Neural progenitor cell (in vitro differentiated cells): Measurements from ENCODE around the gene AARS2. TPM values are rescaled to one million over a fixed set of nuclear protein-coding genes. Genes with fewer than 3 reads are reported as not detected.

Experiments used
- DNase-seq: peaks from one replicate; pipeline ENCODE4 v3.0.0-alpha.2; 2016; ENCODE audit warnings: low spot score
- H2AFZ ChIP-seq: fragments of 200-600 bp; sonication (generic); replicated peaks from 2 replicates; pipeline ENCODE4 v1.6.1; 2016; ENCODE audit warnings: antibody characterized with exemption
- H3F3A ChIP-seq: fragments of 200-600 bp; sonication (generic); 2 replicates; pipeline ENCODE4 v1.6.1; 2016; ENCODE audit warnings: antibody characterized with exemption, low read depth
- H3K27ac ChIP-seq: fragments of 200-600 bp; sonication (generic); 2 replicates; pipeline ENCODE4 v1.5.1; 2016; ENCODE audit warnings: mild to moderate bottlenecking
- H3K27me3 ChIP-seq: fragments of 200-600 bp; sonication (generic); 2 replicates; pipeline ENCODE4 v1.6.1; 2016; ENCODE audit warnings: mild to moderate bottlenecking, moderate library complexity
- H3K36me3 ChIP-seq: fragments of 200-600 bp; sonication (generic); 2 replicates; pipeline ENCODE4 v1.5.1; 2016
- H3K4me1 ChIP-seq: fragments of 200-600 bp; sonication (generic); 2 replicates; pipeline ENCODE4 v1.6.1; 2016; ENCODE audit warnings: mixed run types
- H3K4me2 ChIP-seq: fragments of 200-600 bp; sonication (generic); 2 replicates; pipeline ENCODE4 v1.6.1; 2016
- H3K4me3 ChIP-seq: fragments of 200-600 bp; sonication (generic); 2 replicates; pipeline ENCODE4 v1.5.1; 2016
- H3K79me2 ChIP-seq: fragments of 200-600 bp; sonication (generic); 2 replicates; pipeline ENCODE4 v1.6.1; 2016; ENCODE audit warnings: low read depth
- H3K9ac ChIP-seq: fragments of 200-600 bp; sonication (generic); 2 replicates; pipeline ENCODE4 v1.6.1; 2016
- H3K9me3 ChIP-seq: fragments of 200-600 bp; sonication (generic); 2 replicates; pipeline ENCODE4 v1.5.1; 2016; ENCODE audit warnings: low read depth
- H4K20me1 ChIP-seq: fragments of 200-600 bp; sonication (generic); 2 replicates; pipeline ENCODE4 v1.6.1; 2016; ENCODE audit warnings: low read depth
- H3K27ac Mint-ChIP-seq: 3 replicates; pipeline ENCODE4 v1.8.0; 2021; ENCODE audit warnings: mixed read lengths
- H3K27me3 Mint-ChIP-seq: 2 replicates; pipeline ENCODE4 v1.8.0; 2022; ENCODE audit warnings: low read depth, mild to moderate bottlenecking, inconsistent platforms, moderate library complexity, mixed read lengths; ENCODE audit not compliant: insufficient read depth
- H3K36me3 Mint-ChIP-seq: 3 replicates; pipeline ENCODE4 v1.8.0; 2021; ENCODE audit warnings: mixed read lengths
- H3K4me1 Mint-ChIP-seq: 3 replicates; pipeline ENCODE4 v1.8.0; 2021; ENCODE audit warnings: mixed read lengths
- H3K4me3 Mint-ChIP-seq: 3 replicates; pipeline ENCODE4 v1.8.0; 2021; ENCODE audit warnings: mild to moderate bottlenecking, moderate library complexity, mixed read lengths
- H3K9me3 Mint-ChIP-seq: 3 replicates; pipeline ENCODE4 v1.8.0; 2020; ENCODE audit warnings: mixed read lengths
- CTCF ChIP-seq: fragments of 200-600 bp; sonication (generic); IDR thresholded peaks from 2 replicates; pipeline ENCODE4 v1.5.1; 2017; ENCODE audit warnings: antibody characterized with exemption, mild to moderate bottlenecking
- EZH2 ChIP-seq: fragments of 200-600 bp; sonication (generic); IDR thresholded peaks from 2 replicates; pipeline ENCODE4 v1.6.1; 2017; ENCODE audit warnings: antibody characterized with exemption, mild to moderate bottlenecking, moderate library complexity
- EZH2phosphoT487 ChIP-seq: fragments of 200-600 bp; sonication (generic); IDR thresholded peaks from 2 replicates; pipeline ENCODE4 v1.6.1; 2017; ENCODE audit warnings: antibody characterized with exemption
- total RNA-seq: library from RNA; depleted of rRNA; stranded (reverse); fragments of >200 nt; gene quantifications from 2 replicates; pipeline ENCODE4 v1.2.3, GENCODE V29; 2015; ENCODE audit warnings: low replicate concordance

Gene AARS2
- total RNA-seq, 1 donor from 2014 or later, result 16.1 TPM

- Histone ChIP-seq H3K9me3 (no peaks in the 10 kb centered on the region), H3K27ac (no peak overlapping the region), H3K4me3 (peak overlapping the region; percentile 64), H3K4me1 (peaks cover 30% of the 10 kb centered on the region), H3K79me2 (no peaks in the 10 kb centered on the region), H2AFZ (no peak overlapping the region), H4K20me1 (no peaks in the 10 kb centered on the region), H3K9ac (no peak overlapping the region), H3K4me2 (peak overlapping the region; percentile 91), H3K36me3 (no peaks in the 10 kb centered on the region), H3K27me3 (peaks cover 31% of the 10 kb centered on the region), H3F3A (peaks cover 28% of the 10 kb centered on the region)
- DNase-seq, result peak; percentile 90
- H3K4me3 Mint-ChIP-seq, result peak overlapping the region; percentile 89
- H3K4me1 Mint-ChIP-seq, result peaks cover 51% of the 10 kb centered on the region
- peak; percentile 12 for TF ChIP-seq CTCF
- no peak for TF ChIP-seq EZH2
- peaks cover 11% of the 10 kb centered on the region for H3K27me3 Mint-ChIP-seq
- no peak overlapping the region for H3K27ac Mint-ChIP-seq
- peaks cover 5% of the 10 kb centered on the region for H3K36me3 Mint-ChIP-seq
- no peaks in the 10 kb centered on the region for H3K9me3 Mint-ChIP-seq
These were observed 42.4 kb downstream of the AARS2 start for GRCh38 chr6:44270526-44271405.

- Histone ChIP-seq H3K9me3 (no peaks in the 10 kb centered on the region), H4K20me1 (no peaks in the 10 kb centered on the region), H3K4me3 (peak within 1 kb of the TSS; percentile 64), H3K4me2 (peak within 1 kb of the TSS; percentile 91), H3K36me3 (no peaks in the 10 kb centered on the region), H3K79me2 (no peaks in the 10 kb centered on the region), H3K27me3 (peaks cover 24% of the 10 kb centered on the region), H3K4me1 (peaks cover 30% of the 10 kb centered on the region), H3K9ac (no peak within 1 kb of the TSS), H3K27ac (no peak within 1 kb of the TSS), H2AFZ (no peak within 1 kb of the TSS), H3F3A (peaks cover 28% of the 10 kb centered on the region)
- Mint-ChIP-seq H3K4me1 (peaks cover 53% of the 10 kb centered on the region), H3K36me3 (peaks cover 5% of the 10 kb centered on the region), H3K27ac (peak within 1 kb of the TSS; percentile 25), H3K4me3 (peak within 1 kb of the TSS; percentile 89), H3K9me3 (no peaks in the 10 kb centered on the region), H3K27me3 (peaks cover 11% of the 10 kb centered on the region)
- TF ChIP-seq EZH2phosphoT487 (no peak), EZH2 (no peak), CTCF (no peak)
- peak; percentile 53 for DNase-seq
These were observed 43.1 kb downstream of the AARS2 start, which contains the start of gene TMEM151B for GRCh38 chr6:44269921-44270525. Gene TMEM151B, plus strand, starts transcription at chr6:44270450. Its CDS starts 293 bp downstream, at chr6:44270743.

GRCh38 chr6:44269178-44269920 is 43.8 kb downstream of the AARS2 start:
- H3K36me3 Mint-ChIP-seq, result peaks cover 2% of the 10 kb centered on the region
- no peak overlapping the region for H3K4me3 ChIP-seq
- H3F3A ChIP-seq, result peaks cover 28% of the 10 kb centered on the region
- peak overlapping the region; percentile 67 for H3K27ac Mint-ChIP-seq
- H3K4me1 Mint-ChIP-seq, result peaks cover 55% of the 10 kb centered on the region
- H3K4me2 ChIP-seq, result peak overlapping the region; percentile 91
- H4K20me1 ChIP-seq, result peaks cover 3% of the 10 kb centered on the region
- H3K9ac ChIP-seq, result no peak overlapping the region
- no peaks in the 10 kb centered on the region for H3K9me3 ChIP-seq
- H3K27me3 ChIP-seq, result peaks cover 20% of the 10 kb centered on the region
- H3K9me3 Mint-ChIP-seq, result no peaks in the 10 kb centered on the region
- peaks cover 6% of the 10 kb centered on the region for H3K79me2 ChIP-seq
- no peak for DNase-seq
- H3K27me3 Mint-ChIP-seq, result peaks cover 6% of the 10 kb centered on the region
- H3K36me3 ChIP-seq, result no peaks in the 10 kb centered on the region
- peak overlapping the region; percentile 89 for H3K4me3 Mint-ChIP-seq
- TF ChIP-seq EZH2phosphoT487 (no peak), EZH2 (no peak), CTCF (no peak)
- no peak overlapping the region for H2AFZ ChIP-seq
- H3K27ac ChIP-seq, result no peak overlapping the region
- peaks cover 34% of the 10 kb centered on the region for H3K4me1 ChIP-seq
